NT2/D1 (cell line): ENCODE measurements around the gene ADA.

Experiments
- DNase-seq: peaks from one replicate; pipeline ENCODE4 v3.0.0-alpha.2; 2011; ENCODE audit warnings: low read depth, low spot score
- H3K27me3 ChIP-seq: 2 replicates; pipeline ENCODE4 v1.6.0; 2011; ENCODE audit warnings: mild to moderate bottlenecking; ENCODE audit not compliant: insufficient read length, insufficient read depth
- H3K36me3 ChIP-seq: 2 replicates; pipeline ENCODE4 v1.6.1; 2011; ENCODE audit warnings: mild to moderate bottlenecking, low read length, mixed read lengths; ENCODE audit not compliant: insufficient read depth, insufficient read length
- H3K4me1 ChIP-seq: 2 replicates; pipeline ENCODE4 v1.5.1; 2011; ENCODE audit not compliant: insufficient read depth, insufficient read length
- H3K4me3 ChIP-seq: 2 replicates; pipeline ENCODE4 v1.5.1; 2011; ENCODE audit warnings: low read depth; ENCODE audit not compliant: insufficient read length
- H3K9ac ChIP-seq: 2 replicates; pipeline ENCODE4 v1.6.0; 2011; ENCODE audit warnings: low read depth; ENCODE audit not compliant: insufficient read length
- H3K9me3 ChIP-seq: 2 replicates; pipeline ENCODE4 v1.5.1; 2011; ENCODE audit warnings: mild to moderate bottlenecking, low read length; ENCODE audit not compliant: insufficient read depth
- SUZ12 ChIP-seq: IDR thresholded peaks from 2 replicates; pipeline ENCODE4 v1.6.1; 2011; ENCODE audit not compliant: insufficient read length, insufficient read depth; ENCODE audit errors: extremely low read depth
- YY1 ChIP-seq: IDR thresholded peaks from 2 replicates; pipeline ENCODE4 v1.6.1; 2011; ENCODE audit not compliant: insufficient read length, insufficient read depth
- ZNF274 ChIP-seq: IDR thresholded peaks from 2 replicates; pipeline ENCODE4 v1.6.1; 2011; ENCODE audit warnings: mild to moderate bottlenecking, low read depth, low read length

The ADA gene

DNA sequence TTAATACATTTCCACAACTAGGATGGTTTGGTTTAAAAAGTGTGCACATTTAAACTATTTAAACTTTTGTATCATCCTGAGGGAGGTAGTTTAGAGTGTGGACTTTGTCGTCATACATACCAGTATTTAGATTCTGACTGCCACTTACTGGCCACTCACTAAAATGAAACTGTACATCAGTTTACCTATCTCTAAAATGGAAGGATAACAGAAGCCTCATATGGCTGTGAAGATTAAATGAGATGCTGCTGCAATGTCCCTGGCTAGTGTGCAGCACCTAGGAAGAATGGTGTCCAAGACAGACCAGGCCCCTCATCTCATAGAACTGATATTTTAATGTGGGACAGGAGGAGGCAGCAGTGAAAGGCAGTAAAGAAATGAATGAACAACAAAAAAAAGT, 81.1 kb downstream of the ADA start:
- Histone ChIP-seq H3K27me3 (no peaks in the 10 kb centered on the region), H3K9me3 (no peaks in the 10 kb centered on the region), H3K36me3 (no peaks in the 10 kb centered on the region), H3K4me3 (no peak overlapping the region), H3K9ac (no peak overlapping the region), H3K4me1 (peaks cover 5% of the 10 kb centered on the region)
- no peak for TF ChIP-seq SUZ12
- no peak for TF ChIP-seq YY1
- no peak for TF ChIP-seq ZNF274
- no peak for DNase-seq
